ENCODE results near the gene ACAT2. TPM values are rescaled to one million over a fixed set of nuclear protein-coding genes. Genes with fewer than 3 reads are reported as not detected.

Gene ACAT2
- total RNA-seq, 2 donors from 2014 or later = 7.3 to 16.2 TPM

DNA sequence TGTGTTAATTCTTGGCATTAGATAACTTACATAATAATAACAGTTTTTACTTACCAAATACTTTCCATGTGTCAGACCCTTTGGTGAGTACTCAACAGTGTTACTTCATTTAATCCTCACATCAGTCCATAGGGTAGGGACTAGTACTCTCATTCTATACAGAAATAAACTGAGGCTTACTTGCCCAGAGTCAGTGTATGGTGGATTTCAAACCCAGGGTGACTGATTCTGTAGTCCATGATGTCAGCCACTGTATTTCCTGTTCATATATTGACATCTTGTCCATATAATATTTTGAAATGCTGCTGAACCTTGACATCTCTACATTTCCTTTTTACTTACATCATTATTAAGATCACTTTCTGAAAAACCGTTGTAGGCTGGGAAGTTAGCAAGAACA, 35.7 kb downstream of the ACAT2 start:
- Histone ChIP-seq H3K4me3 (no peak overlapping the region), H3K4me1 (peaks cover 10% of the 10 kb centered on the region), H3K36me3 (replicated peaks in 1 of 2; ENCODE audit: insufficient read depth in 1 of 2, low read depth in 2 of 2) (peaks cover 0 to 5% of the 10 kb centered on the region in 2 donors), H3K27me3 (no peaks in the 10 kb centered on the region), H3K9me3 (no peaks in the 10 kb centered on the region), H3K27ac (no peak overlapping the region)
- intact Hi-C loops (cut with DNase I) = no loop called here
- 0 to 43% methylated on average over 1 of the region's 1 CpG for WGBS, 2 donors
- TF ChIP-seq POLR2A (IDR thresholded peaks at IDR 0.05) = no peak
- TF ChIP-seq, protein P1, sequence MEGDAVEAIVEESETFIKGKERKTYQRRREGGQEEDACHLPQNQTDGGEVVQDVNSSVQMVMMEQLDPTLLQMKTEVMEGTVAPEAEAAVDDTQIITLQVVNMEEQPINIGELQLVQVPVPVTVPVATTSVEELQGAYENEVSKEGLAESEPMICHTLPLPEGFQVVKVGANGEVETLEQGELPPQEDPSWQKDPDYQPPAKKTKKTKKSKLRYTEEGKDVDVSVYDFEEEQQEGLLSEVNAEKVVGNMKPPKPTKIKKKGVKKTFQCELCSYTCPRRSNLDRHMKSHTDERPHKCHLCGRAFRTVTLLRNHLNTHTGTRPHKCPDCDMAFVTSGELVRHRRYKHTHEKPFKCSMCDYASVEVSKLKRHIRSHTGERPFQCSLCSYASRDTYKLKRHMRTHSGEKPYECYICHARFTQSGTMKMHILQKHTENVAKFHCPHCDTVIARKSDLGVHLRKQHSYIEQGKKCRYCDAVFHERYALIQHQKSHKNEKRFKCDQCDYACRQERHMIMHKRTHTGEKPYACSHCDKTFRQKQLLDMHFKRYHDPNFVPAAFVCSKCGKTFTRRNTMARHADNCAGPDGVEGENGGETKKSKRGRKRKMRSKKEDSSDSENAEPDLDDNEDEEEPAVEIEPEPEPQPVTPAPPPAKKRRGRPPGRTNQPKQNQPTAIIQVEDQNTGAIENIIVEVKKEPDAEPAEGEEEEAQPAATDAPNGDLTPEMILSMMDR (IDR thresholded peaks at IDR 0.05) = no peak
- DNase-seq = no peak
- ATAC-seq = no peak

- Histone ChIP-seq H3K27ac (no peak within 1 kb of the TSS), H3K36me3 (replicated peaks in 1 of 2; ENCODE audit: insufficient read depth in 1 of 2, low read depth in 2 of 2) (peaks cover 0 to 5% of the 10 kb centered on the region in 2 donors), H3K4me3 (no peak within 1 kb of the TSS), H3K9me3 (no peaks in the 10 kb centered on the region), H3K4me1 (no peaks in the 10 kb centered on the region), H3K27me3 (no peaks in the 10 kb centered on the region)
- TF ChIP-seq POLR2A (IDR thresholded peaks at IDR 0.05) = no peak
- TF ChIP-seq, protein P1 (IDR thresholded peaks at IDR 0.05) = no peak
- 90 to 95% methylated on average over 29 to 38 of the region's 50 CpGs for WGBS, 2 donors
- DNase-seq (no peak), ATAC-seq (no peak)
- intact Hi-C loops (cut with DNase I) = no loop called here
Measured at GRCh38 chr6:159800141-159800865, 38.5 kb downstream of the ACAT2 start, which contains the start of gene PNLDC1. Gene PNLDC1, plus strand, starts transcription at chr6:159800276. Its CDS starts 32 bp downstream, at chr6:159800308.

GRCh38 chr6:159801935-159802334, 40.1 kb downstream of the ACAT2 start:
- DNase-seq (no peak), ATAC-seq (no peak)
- 91 to 95% methylated on average over 8 of the region's 8 CpGs for whole genome bisulfite sequencing, 2 donors
- intact Hi-C loops (cut with DNase I) = no loop called here
- Histone ChIP-seq H3K9me3 (no peaks in the 10 kb centered on the region), H3K36me3 (replicated peaks in 1 of 2; ENCODE audit: insufficient read depth in 1 of 2, low read depth in 2 of 2) (peaks cover 0 to 5% of the 10 kb centered on the region in 2 donors), H3K27me3 (no peaks in the 10 kb centered on the region), H3K4me1 (no peaks in the 10 kb centered on the region), H3K4me3 (no peak overlapping the region), H3K27ac (no peak overlapping the region)
- no peak for TF ChIP-seq POLR2A (IDR thresholded peaks at IDR 0.05)
- TF ChIP-seq, protein P1 (IDR thresholded peaks at IDR 0.05) = no peak

DNA sequence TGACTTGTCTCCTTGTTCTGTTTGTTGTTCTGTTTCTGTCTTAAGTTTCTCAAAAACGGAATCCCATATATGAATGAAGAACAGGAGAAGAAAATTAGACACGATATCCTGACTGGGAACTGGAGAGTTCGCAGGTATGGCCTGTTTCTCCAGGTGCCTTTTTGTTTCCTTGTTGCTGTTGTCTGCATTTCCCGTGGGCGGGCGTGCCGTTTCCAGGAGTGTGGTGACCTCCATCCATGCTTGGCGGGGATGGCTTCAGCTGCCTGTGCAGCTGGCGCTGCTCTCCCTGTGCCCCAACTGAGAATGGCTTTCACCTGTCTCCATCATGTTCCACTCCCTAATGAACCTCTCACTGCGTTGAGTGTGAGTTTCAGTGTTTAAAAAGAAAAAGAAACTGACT, 42.7 kb downstream of the ACAT2 start:
- Histone ChIP-seq H3K27me3 (no peaks in the 10 kb centered on the region), H3K4me1 (peaks cover 9% of the 10 kb centered on the region), H3K9me3 (no peaks in the 10 kb centered on the region), H3K4me3 (no peak overlapping the region), H3K36me3 (replicated peaks in 1 of 2; ENCODE audit: insufficient read depth in 1 of 2, low read depth in 2 of 2) (no peaks in the 10 kb centered on the region), H3K27ac (no peak overlapping the region)
- WGBS, 2 donors = 86 to 87% methylated on average over 10 of the region's 10 CpGs
- no peak for DNase-seq
- ATAC-seq = no peak
- TF ChIP-seq, protein P1 (IDR thresholded peaks at IDR 0.05) = no peak
- no peak for TF ChIP-seq POLR2A (IDR thresholded peaks at IDR 0.05)
- intact Hi-C loops (cut with DNase I) = no loop called here

Data from body of pancreas (tissue), 4 donors.